HL-60 (cell line): ENCODE results near the gene SPAG4.

Experiments
- DNase-seq, 2 experiments: peaks; one replicate each; pipeline ENCODE4 v3.0.0-alpha.2; 2010 to 2020; ENCODE audit warnings: low read depth in 1 of 2, low spot score in 1 of 2
- H3K27ac ChIP-seq: fragments of 250-450 bp; sonication (Bioruptor Pico); replicated peaks from 2 replicates; pipeline ENCODE4 v1.5.1; 2020; ENCODE audit warnings: mild to moderate bottlenecking, moderate library complexity
- H3K27me3 ChIP-seq: fragments of 250-450 bp; sonication (Bioruptor Pico); 2 replicates; pipeline ENCODE4 v1.5.1; 2021; ENCODE audit warnings: mild to moderate bottlenecking, moderate library complexity; ENCODE audit not compliant: insufficient read depth, poor library complexity, severe bottlenecking
- H3K4me3 ChIP-seq: replicated peaks from 2 replicates; pipeline ENCODE4 v1.5.1; 2011; ENCODE audit warnings: mild to moderate bottlenecking, control low read depth, low read length; ENCODE audit not compliant: insufficient read depth
- CTCF ChIP-seq: IDR thresholded peaks from one replicate; pipeline ENCODE4 v1.5.1; 2011; ENCODE audit warnings: low read length, control low read depth, inconsistent platforms; ENCODE audit not compliant: insufficient read depth
- GABPA ChIP-seq: IDR thresholded peaks from 2 replicates; pipeline ENCODE4 v1.6.1; 2012; ENCODE audit warnings: low read depth
- POLR2AphosphoS5 ChIP-seq: IDR thresholded peaks from 2 replicates; pipeline ENCODE4 v1.6.1; 2012; ENCODE audit warnings: low read depth
- REST ChIP-seq: IDR thresholded peaks from 2 replicates; pipeline ENCODE4 v1.6.1; 2012; ENCODE audit warnings: low read depth; ENCODE audit not compliant: insufficient replicate concordance
- SPI1 ChIP-seq: IDR thresholded peaks from 2 replicates; pipeline ENCODE4 v1.6.1; 2012; ENCODE audit warnings: low read depth, mild to moderate bottlenecking, borderline replicate concordance

The SPAG4 gene

GRCh38 chr20:35603695-35604448, 11.8 kb upstream of the SPAG4 start:
- TF ChIP-seq SPI1 (no peak), POLR2AphosphoS5 (no peak), REST (no peak), CTCF (no peak), GABPA (no peak)
- H3K4me3 ChIP-seq = no peak overlapping the region
- no peak overlapping the region for H3K27ac ChIP-seq
- H3K27me3 ChIP-seq = peaks cover 10% of the 10 kb centered on the region
- DNase-seq = no peak

GRCh38 chr20:35604449-35604747, 11.2 kb upstream of the SPAG4 start:
- TF ChIP-seq GABPA (no peak), POLR2AphosphoS5 (no peak)
- peaks cover 10% of the 10 kb centered on the region for H3K27me3 ChIP-seq
- no peak for DNase-seq

GRCh38 chr20:35606127-35606526, 9.5 kb upstream of the SPAG4 start:
- Histone ChIP-seq H3K4me3 (no peak overlapping the region), H3K27me3 (peaks cover 2% of the 10 kb centered on the region), H3K27ac (no peak overlapping the region)
- TF ChIP-seq CTCF (no peak), POLR2AphosphoS5 (no peak), SPI1 (no peak), REST (no peak), GABPA (no peak)
- DNase-seq = no peak

More at GRCh38 chr20:35604449-35604747, 11.2 kb upstream of the SPAG4 start:
- no peak overlapping the region for H3K27ac ChIP-seq
- H3K4me3 ChIP-seq = no peak overlapping the region

GRCh38 chr20:35607003-35607735, 8.5 kb upstream of the SPAG4 start:
- Histone ChIP-seq H3K4me3 (no peak overlapping the region), H3K27ac (no peak overlapping the region), H3K27me3 (no peaks in the 10 kb centered on the region)
- DNase-seq = no peak
- TF ChIP-seq POLR2AphosphoS5 (no peak), CTCF (no peak), GABPA (no peak), SPI1 (no peak), REST (no peak)
